MM.1S (cell line): ENCODE results near the gene RAC3.

Experiments
- EZH2 ChIP-seq: fragments of 300-600 bp; sonication (generic); optimal IDR thresholded peaks from 2 replicates; pipeline ENCODE3; 2017; ENCODE audit warnings: low read depth, mild to moderate bottlenecking, antibody characterized with exemption, low read length, mixed read lengths
- TF ChIP-seq, protein P1 (sequence below): fragments of 300-600 bp; sonication (generic); IDR thresholded peaks from 2 replicates; pipeline ENCODE4 v1.5.1; 2016; ENCODE audit warnings: antibody characterized with exemption, low read length, mixed read lengths

DNA sequence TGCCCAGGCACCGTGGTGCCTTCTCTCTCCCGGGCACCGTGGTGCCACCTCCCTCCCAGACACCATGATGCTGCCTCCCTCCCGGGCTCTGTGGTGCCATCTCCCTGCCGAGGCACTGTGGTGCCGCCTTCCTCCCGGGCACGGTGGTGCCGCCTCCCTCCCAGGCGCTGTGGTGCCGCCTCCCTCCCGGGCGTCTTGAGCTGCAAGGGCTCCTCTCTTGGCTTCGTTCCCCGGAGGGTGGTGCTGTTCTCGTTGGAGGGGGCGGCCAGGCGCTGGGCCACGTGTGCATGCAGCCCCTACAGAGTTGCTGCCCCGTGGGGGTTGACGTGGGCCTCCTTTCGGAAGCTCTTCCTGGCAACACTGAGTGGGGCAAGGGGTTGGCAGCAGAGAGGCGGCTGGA, 17.0 kb upstream of the RAC3 start:
- TF ChIP-seq, protein P1, sequence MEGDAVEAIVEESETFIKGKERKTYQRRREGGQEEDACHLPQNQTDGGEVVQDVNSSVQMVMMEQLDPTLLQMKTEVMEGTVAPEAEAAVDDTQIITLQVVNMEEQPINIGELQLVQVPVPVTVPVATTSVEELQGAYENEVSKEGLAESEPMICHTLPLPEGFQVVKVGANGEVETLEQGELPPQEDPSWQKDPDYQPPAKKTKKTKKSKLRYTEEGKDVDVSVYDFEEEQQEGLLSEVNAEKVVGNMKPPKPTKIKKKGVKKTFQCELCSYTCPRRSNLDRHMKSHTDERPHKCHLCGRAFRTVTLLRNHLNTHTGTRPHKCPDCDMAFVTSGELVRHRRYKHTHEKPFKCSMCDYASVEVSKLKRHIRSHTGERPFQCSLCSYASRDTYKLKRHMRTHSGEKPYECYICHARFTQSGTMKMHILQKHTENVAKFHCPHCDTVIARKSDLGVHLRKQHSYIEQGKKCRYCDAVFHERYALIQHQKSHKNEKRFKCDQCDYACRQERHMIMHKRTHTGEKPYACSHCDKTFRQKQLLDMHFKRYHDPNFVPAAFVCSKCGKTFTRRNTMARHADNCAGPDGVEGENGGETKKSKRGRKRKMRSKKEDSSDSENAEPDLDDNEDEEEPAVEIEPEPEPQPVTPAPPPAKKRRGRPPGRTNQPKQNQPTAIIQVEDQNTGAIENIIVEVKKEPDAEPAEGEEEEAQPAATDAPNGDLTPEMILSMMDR, result no peak
- no peak for TF ChIP-seq EZH2
